NCI-H69 (cell line): Measurements from ENCODE around the gene CNGB1.
A peak's percentile ranks its signal among the peaks of the same experiment; 100 is the strongest.
"Not testable (repeated sequence)": the region's sequence is repeated elsewhere in the genome, so short reads cannot be mapped to it uniquely, and the experiment has no call there.

Source experiments
- DNase-seq: peaks from one replicate; lab custom pipeline; 2025; lab: John Stamatoyannopoulos, UW

Gene CNGB1

DNA sequence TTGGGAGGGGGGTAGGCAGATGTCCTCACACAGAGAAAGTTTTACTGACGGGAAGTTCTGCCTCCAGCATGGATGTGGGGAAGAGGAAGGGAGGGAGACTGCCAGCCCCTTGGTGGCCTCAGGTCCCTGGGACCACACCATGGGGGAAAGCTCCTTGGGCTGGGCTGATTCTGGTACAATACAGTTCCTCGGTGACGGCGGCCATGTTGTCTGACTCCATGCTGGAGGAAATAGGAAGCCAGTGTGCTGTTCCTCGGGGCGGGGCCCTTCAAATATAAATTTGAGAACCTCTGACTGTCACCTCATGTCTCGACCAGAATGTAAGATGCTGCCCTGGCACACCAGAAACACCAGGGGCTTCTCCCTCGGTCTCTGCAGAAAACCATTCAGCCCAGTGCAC lies 66.8 kb downstream of the CNGB1 start:
- no peak for DNase-seq

DNA sequence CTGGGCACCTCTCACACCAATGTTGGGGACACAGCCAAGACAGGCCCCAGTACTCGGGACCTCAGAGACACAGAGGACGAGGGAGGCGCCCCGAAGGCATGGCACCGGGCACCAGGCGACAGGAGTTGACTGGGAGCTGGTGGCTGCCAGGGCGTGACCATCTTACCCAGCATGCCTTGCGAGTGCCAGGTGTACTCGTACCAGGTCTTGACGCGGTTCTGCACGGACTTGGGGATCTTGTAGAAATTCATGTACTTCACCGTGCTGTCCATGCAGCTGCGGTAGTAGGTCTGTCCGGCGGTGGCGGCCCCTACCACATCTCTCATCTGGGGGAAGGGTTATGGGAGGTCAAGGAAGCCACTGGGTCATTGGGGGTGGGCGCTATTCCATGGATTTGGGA lies 67.3 kb downstream of the CNGB1 start:
- DNase-seq, result no peak

DNA sequence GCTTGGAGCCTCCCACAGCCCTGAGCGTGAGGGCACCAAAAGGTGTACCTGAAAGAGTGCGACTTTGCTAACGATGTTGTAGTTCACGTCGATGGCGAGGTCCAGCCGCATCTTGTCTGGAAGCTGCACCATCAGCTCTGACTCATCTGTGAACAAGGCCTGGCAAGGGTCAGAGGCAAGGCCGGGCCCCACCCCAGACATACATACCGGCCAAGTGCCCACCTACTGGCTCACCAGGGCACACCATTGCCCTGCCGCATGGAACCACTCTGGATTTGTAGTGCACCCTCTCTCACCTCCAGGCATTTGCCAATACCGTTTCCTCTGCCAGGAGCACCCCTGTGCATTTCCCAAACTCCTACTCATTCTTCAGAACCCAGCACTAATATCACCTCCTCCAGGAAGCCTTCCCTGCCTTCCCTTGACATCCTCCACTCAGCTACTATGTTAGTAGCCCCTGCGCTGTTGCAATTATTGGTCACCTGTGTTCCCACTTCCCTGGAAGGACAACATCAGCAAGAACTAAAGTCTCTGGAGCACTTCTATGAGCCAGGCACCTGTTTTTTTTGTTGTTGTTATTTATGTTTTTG lies 69.4 kb downstream of the CNGB1 start:
- DNase-seq, result no peak

DNA sequence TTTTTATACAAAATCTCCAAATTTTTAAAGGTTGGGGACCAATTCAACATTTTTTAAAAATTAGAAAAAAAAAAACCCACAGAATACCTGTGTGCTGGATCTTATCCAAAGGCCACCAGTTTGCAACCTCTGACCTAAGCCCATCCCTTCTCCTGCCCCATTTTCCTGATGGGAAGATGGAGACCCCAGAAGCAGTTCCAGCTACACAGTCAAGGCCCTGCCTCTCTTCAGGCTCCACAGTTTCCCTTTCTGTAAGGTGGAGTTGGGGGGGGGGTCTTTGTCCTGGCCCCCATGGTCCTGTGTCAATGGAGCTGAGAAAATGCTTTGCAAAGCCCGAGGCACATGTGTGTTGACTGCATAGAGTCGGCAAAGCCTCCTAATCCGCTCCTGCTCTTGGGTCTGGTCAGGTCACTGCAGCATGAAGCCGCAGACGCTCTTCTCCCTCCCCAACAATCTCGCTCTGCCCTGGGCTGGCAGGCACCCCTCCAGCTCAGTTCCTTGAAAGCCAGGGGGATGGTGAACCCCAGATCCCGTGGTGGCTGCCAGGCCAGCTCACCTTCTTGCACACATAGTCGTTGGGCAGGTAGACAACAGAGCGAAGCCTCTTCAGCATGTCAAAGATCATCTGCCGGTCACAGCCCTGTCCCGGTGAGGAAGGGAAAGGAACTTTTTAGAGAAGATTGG lies 70.0 kb downstream of the CNGB1 start:
- DNase-seq, result no peak

DNA sequence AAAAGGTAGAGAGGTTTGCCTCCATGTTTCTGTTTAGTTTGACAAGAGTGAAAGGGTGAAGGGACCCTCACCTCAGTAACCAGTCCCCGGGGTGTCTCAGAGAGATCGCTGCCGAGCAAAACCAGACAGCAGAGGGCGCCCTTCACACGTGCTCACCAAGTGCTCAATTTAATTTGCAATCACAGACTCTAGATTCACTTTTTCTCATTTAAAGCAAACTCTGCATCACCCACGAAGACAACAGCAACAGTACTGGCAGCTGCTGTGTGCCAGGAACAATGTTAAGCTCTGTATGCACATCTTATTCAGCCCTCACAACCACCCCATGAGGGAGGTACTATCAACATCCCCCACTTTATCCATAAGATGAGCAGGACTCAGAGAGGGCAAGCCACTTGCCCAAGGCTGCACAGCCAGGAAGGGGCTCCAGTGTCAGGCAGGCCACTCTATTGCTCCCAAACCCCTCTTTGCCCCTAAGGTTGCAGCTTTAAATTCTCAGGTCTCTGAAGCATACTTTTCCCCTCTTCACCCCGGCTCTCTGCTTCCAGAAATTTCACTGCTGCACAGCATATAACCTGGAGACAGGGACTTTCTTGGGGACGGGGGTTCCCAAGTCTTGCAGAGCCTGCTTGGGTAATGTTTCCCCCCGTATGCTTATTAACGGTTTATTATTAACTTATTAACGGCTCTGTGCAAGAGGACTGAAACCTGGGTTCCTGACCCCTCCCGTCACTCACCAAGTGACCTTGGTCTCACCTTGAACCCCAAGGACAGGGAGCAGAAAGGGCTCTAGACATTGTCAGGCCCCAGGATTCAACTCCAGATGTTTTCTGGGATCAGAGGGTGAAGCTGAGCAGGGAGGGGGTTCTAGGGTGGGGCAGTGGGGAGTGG lies 70.9 kb downstream of the CNGB1 start:
- peak; percentile 42 for DNase-seq

DNA sequence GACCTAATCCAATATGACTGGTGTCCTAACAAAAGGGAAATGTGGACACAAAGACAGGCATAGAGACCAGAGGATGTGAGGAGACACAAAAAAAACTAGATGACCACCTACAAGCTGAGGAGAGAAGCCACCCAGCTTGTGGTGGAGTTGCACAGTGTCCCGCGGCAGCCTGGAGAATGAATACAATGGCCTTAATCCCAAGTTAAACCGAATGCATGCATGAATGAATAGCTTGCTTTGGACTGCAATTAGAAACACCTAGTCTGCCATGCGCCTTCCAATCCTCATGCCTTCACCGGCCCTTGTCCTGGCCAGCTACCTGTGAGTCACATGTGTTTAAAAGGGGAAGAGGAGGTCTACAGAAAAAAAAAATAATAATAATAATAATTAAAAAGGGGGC lies 72.0 kb downstream of the CNGB1 start:
- DNase-seq, result peak; percentile 2

DNA sequence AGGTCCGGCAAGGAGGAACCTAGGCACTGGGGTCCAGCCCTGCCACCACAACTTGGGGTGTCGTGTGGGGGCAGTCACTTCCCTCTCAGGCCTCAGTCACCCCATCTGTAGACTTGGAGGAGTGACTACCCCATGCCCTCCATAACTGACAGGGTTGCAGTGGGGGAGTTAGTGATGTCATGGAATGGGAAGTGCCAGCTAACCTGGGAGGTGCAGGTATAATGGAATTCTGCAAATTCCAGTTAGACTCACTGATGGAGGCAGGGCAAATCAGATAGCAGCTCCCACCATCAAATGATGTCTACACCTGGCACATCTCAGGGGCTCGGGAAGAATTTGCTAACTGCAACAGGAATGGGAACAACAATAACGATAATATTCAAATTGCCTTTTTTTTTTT lies 72.9 kb downstream of the CNGB1 start:
- DNase-seq, result no peak

DNA sequence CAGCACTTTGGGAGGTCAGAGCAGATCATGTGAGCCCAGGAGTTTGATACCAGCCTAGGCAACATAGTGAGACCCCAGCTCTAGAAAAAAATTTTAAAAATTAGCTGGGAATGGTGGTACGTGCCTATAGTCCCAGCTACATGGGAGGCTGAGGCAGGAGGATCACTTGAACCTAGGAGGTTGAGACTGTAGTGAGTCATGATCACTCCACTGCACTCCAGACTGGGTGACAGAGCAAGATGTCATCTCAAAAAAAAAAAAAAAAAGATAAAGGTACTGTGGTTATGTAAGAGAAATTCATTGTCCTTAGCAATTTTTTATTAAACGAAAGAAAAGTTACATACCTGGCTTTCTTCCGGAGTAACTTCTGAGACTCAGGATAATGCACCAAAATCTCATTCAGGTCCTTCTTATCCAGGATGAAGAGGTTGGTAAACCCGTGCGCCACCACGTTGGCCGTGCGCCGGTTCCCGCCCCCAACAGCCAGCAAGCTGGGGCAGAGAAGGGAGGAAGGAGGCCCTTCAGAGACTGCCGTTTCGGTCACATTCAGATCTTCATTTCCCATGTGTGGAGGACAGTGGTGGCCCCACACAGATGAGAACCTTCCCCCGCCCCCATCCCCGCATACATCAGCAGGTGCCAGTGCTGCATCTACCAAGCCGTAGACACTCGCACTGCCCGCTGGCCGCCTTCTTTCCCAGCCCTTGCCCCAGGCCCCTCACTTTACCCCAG lies 73.7 kb downstream of the CNGB1 start:
- DNase-seq, result no peak

DNA sequence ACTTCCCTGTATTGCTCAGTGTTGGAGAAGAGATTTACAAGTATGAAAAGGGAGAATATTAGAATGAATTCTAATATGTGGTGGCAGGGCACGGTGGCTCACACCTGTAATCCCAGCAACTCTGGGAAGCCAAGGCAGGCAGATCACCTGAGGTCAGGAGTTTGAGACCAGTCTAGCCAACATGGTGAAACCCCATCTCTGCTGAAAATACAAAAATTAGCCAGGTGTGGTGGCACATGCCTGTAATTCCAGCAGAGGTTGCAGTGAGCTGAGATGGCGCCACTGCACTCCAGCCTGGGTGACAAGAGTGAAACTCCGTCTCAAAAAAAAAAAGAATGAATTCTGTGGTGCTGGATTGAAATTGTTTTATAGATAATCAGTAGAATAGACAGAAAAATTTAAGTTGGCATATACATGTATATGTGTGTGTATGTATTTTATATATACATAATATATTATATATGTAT lies 75.8 kb downstream of the CNGB1 start:
- not testable (repeated sequence) for DNase-seq

DNA sequence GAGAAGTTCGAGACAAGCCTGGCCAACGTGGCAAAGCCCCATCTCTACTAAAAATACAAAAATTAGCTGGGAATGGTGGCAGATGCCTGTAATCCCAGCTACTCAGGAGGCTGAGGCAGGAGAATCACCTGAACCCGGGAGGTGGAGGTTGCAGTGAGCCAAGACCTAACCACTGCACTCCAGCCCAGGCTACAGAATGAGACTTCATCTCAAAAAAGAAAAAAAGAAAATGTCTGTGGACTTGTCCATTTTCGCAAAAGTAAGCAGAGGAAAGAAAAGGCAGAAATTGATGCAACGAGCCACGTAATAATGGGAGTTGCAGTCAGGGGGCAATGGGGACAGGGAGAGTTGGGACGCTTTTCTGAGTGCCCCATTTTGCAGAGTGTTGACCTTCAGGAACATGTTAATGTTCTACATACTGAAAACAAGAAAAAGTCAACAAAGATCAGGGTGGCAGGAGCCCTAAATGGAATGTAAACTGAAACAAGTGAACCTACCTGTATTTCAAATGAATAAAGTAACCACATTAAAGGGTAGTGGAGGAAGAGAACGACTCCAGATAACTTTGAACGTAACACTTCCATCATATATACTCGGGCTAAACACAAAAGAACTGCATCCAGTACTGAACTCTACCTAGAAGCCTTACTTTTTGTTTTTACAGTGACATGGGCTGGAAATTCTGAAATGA lies 76.4 kb downstream of the CNGB1 start:
- no peak for DNase-seq

DNA sequence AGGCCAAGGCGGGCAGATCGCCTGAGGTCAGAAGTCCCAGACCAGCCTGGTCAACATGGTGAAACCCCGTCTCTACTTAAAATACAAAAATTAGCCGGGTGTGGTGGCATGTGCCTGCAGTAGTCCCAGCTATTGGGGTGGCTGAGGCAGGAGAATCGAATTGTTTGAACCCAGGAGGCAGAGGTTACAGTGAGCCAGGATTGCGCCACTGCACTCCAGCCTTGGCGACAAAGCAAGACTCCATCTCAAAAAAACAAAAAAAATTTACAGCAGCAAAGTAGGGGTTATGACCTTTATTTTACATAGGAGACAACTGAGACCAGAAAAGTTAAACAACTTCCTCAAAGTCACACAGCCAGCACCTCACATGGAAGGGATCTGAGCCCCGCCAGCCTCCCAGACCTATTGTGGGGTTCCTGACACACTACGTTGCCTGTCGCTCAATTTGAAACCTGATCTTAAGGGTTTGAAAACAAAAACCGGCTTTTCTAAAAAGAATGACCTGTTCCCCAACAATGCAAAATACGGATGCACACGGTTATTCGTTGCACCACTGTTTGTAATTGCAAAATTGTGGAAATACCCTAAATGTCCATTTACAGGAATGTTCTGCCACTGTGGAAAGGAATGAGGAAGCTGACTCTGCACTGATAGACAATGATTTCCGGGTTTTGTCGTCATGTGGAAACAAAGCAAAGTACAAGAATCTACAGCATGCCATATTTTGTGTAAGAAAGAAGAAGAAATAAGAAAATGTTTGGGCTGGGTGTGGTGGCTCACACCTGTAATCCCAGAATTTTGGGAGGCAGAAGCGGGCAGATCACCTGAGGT lies 77.2 kb downstream of the CNGB1 start:
- no peak for DNase-seq

DNA sequence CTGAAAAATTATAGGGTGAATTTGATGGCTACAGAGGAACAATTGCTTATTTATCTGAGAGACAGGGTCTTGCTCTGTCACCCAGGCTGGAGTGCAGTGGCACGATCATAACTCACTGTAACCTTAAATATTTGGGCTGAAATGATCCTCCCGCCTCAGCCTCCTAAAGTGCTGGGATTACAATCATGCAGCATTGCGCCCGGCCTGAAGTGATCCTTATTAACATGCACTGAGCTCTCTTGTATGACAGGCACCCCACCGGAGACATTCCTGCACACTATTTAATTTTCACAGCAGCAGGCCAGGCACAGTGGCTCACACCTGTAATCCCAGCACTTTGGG lies 77.7 kb downstream of the CNGB1 start:
- no peak for DNase-seq

DNA sequence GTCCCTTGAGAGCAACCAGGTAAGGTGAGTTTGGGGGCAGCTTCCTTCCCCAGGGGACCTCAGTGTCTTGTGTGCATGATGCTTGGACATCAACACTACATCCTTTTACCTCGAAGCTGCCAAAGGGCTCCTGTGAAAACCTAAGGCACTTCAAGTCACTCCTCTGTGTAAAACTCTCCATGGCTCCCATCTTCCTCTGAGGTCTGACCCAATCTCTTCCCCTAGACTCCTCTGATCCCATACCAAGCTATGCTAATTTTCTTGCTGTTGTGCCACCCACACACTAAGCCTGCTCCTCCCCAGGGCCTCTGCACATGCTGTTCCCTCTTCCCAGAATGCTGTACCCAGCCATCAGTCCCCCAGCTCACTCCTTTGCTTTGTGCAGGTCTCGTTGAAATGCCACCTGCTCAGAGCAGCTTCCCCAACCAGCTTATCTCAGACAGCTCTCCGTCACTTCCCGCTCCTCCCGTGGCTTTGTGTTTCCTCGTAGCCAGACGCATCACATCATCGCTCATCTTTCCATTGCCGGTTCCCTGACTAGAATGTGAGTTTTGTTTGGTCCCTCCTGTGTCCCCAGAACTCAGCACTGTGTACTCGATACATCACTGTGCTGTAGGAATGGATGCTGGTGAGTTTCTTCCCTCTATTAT lies 78.4 kb downstream of the CNGB1 start:
- DNase-seq, result no peak

DNA sequence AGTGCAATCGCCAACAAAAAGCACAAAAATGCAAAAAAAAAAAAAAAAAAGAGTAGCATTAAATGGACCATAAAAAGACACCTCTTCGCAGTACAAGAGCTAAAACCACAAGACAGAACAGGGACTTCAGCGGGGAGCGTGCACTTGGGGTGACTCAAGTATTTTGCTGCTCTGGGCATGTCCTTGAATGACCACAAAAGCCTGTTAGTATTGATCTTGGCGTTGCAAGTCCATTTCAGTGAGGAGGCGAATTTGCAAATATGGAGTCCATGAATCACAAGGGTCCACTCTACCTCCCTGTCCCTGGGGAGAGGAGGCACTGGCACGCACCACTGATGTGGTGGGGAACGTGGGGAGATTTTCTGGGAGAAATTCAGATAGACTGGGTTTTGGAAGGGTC lies 78.9 kb downstream of the CNGB1 start:
- no peak for DNase-seq

DNA sequence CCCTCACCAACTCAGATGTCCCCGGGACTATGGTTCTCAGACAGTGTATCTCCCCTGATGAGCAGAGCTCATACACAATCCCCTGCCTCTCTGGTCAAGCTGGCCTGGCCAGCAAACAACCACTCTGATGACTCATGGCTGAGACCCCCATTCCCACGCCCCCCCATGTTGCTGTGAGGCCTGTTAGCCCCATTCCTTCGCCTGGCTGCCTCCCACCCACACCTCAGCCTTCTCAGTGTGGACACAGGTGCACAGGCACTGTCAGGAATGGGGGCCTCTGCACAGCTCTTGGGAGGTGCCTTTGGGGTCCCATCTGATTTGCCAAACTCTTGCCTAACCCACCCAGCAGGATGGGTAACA lies 80.2 kb downstream of the CNGB1 start:
- DNase-seq, result no peak

DNA sequence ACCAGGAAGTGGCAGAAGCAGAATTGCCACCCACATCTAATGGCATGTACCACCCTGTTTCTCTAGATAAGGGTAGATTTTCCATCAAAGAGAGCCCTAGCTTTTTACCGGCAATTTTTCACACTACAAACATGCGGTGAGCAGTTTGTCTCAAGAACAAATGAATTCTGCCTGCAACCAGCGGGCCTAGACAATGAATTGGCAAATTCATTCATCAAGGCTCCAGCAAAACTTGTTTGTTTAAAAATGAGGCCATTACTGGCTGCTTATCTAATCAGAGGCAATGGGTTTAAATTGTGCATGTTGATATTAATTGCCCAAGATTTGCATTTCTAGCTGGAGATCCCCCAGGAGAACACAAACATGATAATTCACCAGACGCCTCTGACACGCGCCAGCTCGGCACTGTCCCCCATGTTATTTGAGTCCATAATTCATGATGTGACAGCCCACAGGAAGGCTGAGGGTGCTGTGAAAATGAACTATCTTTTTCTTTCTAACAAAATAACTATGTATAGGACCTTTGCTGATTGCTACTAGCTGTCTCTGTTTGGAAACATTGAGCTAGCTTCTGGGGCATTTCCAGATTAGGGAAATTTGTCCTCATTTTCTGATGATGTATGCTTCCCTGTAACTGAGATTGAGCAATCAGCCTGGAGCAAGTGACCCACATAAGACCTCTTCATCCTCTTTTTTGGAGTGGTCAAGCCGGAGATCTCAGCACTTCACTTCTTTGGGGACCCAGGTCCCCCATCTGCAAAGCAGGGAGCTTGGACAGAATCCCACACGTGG lies 80.8 kb downstream of the CNGB1 start:
- peak; percentile 22 for DNase-seq

DNA sequence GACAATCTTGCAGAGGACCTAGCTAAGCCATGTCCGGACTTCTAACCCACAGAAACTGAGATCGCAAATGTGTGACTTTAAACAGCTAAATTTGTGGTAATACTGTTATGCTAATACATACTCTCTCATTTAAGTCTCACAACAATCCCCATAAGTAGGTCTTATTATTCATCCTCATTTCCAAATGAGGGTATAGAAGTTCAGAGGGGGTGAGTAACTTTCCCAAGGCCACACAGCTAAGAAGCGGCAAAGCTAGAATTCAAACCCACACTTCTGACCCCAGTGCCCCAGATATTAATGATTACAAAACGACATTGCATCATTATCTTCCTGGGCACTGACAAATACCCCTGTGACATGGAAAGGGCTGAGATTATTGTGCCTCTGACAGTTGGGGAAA lies 81.4 kb downstream of the CNGB1 start:
- DNase-seq, result no peak

DNA sequence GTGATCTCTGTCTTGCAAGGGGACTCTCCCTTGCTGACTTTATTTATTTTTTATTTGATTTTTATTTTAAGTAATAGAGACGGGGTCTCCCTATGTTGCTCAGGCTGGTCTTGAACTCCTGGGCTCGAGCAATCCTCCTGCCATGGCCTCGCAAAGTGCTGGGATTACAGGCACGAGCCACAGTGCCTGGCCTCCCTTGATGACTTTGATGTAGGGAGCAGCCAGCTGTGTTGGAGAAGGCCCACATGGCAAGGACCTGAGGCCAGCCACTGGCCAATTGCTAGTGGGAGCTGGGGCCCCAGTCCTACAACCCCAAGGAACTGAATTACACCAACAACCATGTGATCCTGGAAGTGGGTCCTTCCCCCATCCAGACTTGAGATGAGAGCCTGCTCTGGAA lies 81.8 kb downstream of the CNGB1 start:
- DNase-seq, result no peak

DNA sequence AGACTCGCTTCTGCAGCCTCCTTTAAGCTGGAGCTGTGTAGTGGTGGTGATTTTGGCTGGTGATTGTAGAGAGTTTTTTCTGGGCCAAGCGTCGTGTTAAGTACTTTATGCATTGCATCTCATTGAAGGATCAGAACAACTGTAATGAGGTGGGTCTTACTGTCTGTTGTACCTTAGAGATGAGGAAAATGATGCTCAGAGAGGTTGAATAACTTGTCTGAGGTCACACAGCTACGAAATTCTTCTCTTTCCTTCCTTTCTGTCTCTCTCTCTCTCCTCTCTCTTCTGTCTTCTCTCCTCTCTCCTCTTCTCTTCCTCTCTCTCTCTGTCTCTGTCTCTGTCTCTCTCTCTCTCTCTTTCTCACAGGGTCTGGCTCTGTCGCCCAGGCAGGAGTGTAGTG lies 82.8 kb downstream of the CNGB1 start:
- DNase-seq, result no peak

DNA sequence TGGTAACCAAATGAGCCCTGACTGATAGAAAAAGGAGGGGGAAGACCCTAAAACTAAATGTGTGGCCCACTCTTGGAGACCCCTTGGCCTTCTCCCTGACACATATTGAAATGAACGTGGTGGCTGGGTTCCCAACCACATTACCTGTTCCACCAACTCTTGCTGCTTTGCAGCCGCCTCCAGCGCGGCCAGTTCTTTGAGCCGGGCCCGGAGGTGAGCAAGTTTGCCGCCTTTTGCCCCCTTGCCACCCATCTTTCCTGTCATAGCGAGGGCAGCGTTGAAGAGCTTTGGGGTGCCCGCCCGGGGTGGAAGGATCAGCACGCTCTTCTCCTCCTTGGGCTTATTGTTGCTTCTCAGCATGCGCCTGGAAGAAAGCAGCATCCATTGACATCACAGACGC lies 83.2 kb downstream of the CNGB1 start:
- DNase-seq, result no peak
